H1 (cell line): ENCODE data around the gene RBM5. TPM values are rescaled to one million over a fixed set of nuclear protein-coding genes. Genes with fewer than 3 reads are reported as not detected.

Experiments used
- CTCF ChIA-PET: fragments of 300-600 bp; sonication (Branson Sonifier 250); formaldehyde crosslinking; loops from one replicate; lab custom pipeline; 2021; ENCODE audit not compliant: partially characterized antibody; lab: Charles Lee
- POLR2A ChIA-PET: fragments of 300-600 bp; sonication (Branson Sonifier 250); formaldehyde crosslinking; loops from one replicate; lab custom pipeline; 2021; ENCODE audit warnings: inconsistent platforms; ENCODE audit not compliant: partially characterized antibody; lab: Charles Lee
- DNase-seq, 2 experiments: peaks; one replicate each; pipeline versions ENCODE4 v3.0.0 to v3.0.0-alpha.2; 2010 to 2022; ENCODE audit warnings: low spot score in 2 of 2, low read depth in 1 of 2, mixed read lengths in 1 of 2
- FAIRE-seq: peaks from 2 replicates; lab custom pipeline; 2011; peaks lifted over from hg19 to GRCh38; lab: Jason Lieb, UNC
- H2AFZ ChIP-seq: 2 replicates; pipeline ENCODE4 v1.8.1; 2012; ENCODE audit warnings: low read length, inconsistent platforms
- H2AK5ac ChIP-seq: 2 replicates; pipeline ENCODE4 v1.6.1; 2013; ENCODE audit warnings: low read depth, low read length
- H2BK120ac ChIP-seq: replicated peaks from 2 replicates; pipeline ENCODE3; 2013; ENCODE audit warnings: low read depth, low read length, inconsistent platforms
- H2BK12ac ChIP-seq: 2 replicates; pipeline ENCODE4 v1.6.1; 2013; ENCODE audit warnings: low read depth, low read length
- H2BK15ac ChIP-seq: 2 replicates; pipeline ENCODE4 v1.6.1; 2013; ENCODE audit warnings: low read length
- H2BK20ac ChIP-seq: 2 replicates; pipeline ENCODE4 v1.6.1; 2013; ENCODE audit warnings: low read length
- H2BK5ac ChIP-seq: 2 replicates; pipeline ENCODE4 v1.6.1; 2013; ENCODE audit warnings: low read depth, low read length
- H3K14ac ChIP-seq: 2 replicates; pipeline ENCODE4 v1.6.1; 2013; ENCODE audit warnings: inconsistent platforms; ENCODE audit not compliant: insufficient read length
- H3K18ac ChIP-seq: 2 replicates; pipeline ENCODE4 v1.6.1; 2013; ENCODE audit warnings: low read length; ENCODE audit errors: extremely low read depth
- H3K23ac ChIP-seq: 2 replicates; pipeline ENCODE4 v1.6.1; 2013; ENCODE audit warnings: inconsistent platforms; ENCODE audit not compliant: insufficient read length
- H3K23me2 ChIP-seq: 2 replicates; pipeline ENCODE4 v1.6.1; 2013; ENCODE audit warnings: low read depth, low read length
- H3K27ac ChIP-seq: 2 replicates; pipeline ENCODE4 v1.6.1; 2011; ENCODE audit warnings: low read depth, low read length, inconsistent platforms
- H3K27me3 ChIP-seq, 4 experiments: replicated peaks in 1 of 4; 1 replicate in 1 of 4; 2 replicates in 3 of 4; pipeline versions ENCODE4 v1.6.1 to v1.8.1; 2011 to 2013; ENCODE audit warnings: low read length in 3 of 4, mild to moderate bottlenecking in 3 of 4, inconsistent platforms in 2 of 4, mixed read lengths in 2 of 4, moderate library complexity in 1 of 4; ENCODE audit not compliant: control insufficient read depth in 3 of 4, insufficient read depth in 3 of 4; ENCODE audit errors: extremely low read depth in 1 of 4
- H3K36me3 ChIP-seq, 4 experiments: 2 replicates each; pipeline versions ENCODE4 v1.6.1 to v1.8.1; 2011 to 2013; ENCODE audit warnings: mild to moderate bottlenecking in 4 of 4, low read length in 3 of 4, moderate library complexity in 2 of 4, control low read depth in 1 of 4, inconsistent platforms in 1 of 4; ENCODE audit not compliant: insufficient read depth in 4 of 4, control insufficient read depth in 2 of 4
- H3K4ac ChIP-seq: replicated peaks from 2 replicates; pipeline ENCODE3; 2013; ENCODE audit warnings: low read length, low read depth, mixed read lengths, inconsistent platforms; ENCODE audit not compliant: insufficient read length
- H3K4me1 ChIP-seq, 4 experiments: replicated peaks in 1 of 4; 1 replicate in 1 of 4; 2 replicates in 3 of 4; pipeline versions ENCODE4 v1.6.1 to v1.8.1; 2011 to 2013; ENCODE audit warnings: low read length in 3 of 4, inconsistent platforms in 2 of 4, mixed read lengths in 1 of 4; ENCODE audit not compliant: insufficient read depth in 4 of 4, control insufficient read depth in 3 of 4
- H3K4me2 ChIP-seq, 2 experiments: 2 replicates each; pipeline versions ENCODE4 v1.6.1 to v1.8.1; 2011 to 2013; ENCODE audit warnings: low read depth in 2 of 2, low read length in 2 of 2, control low read depth in 1 of 2, inconsistent platforms in 1 of 2, mild to moderate bottlenecking in 1 of 2; ENCODE audit not compliant: insufficient read depth in 1 of 2
- H3K4me3 ChIP-seq, 4 experiments: fragments of 200-600, 300-600 bp in 1 of 4; sonication (generic), shearing (Covaris generic), sonication (Bioruptor Twin) in 1 of 4; 2 replicates each; pipeline versions ENCODE4 v1.5.1 to v1.8.1; 2011 to 2016; ENCODE audit warnings: low read length in 4 of 4, low read depth in 3 of 4, control low read depth in 2 of 4, inconsistent platforms in 2 of 4, mild to moderate bottlenecking in 2 of 4, mixed read lengths in 1 of 4, moderate library complexity in 1 of 4; ENCODE audit not compliant: insufficient read depth in 2 of 4; ENCODE audit errors: extremely low read depth in 1 of 4
- H3K56ac ChIP-seq: replicated peaks from 2 replicates; pipeline ENCODE3; 2013; ENCODE audit warnings: low read depth, mild to moderate bottlenecking, mixed read lengths, low read length, inconsistent platforms; ENCODE audit not compliant: insufficient read length
- H3K79me1 ChIP-seq: 2 replicates; pipeline ENCODE4 v1.6.1; 2013; ENCODE audit warnings: low read depth, low read length, control low read depth
- H3K79me2 ChIP-seq, 2 experiments: 2 replicates each; pipeline versions ENCODE4 v1.6.1 to v1.8.1; 2012 to 2013; ENCODE audit warnings: low read length in 2 of 2, mild to moderate bottlenecking in 2 of 2, inconsistent platforms in 1 of 2; ENCODE audit not compliant: insufficient read depth in 2 of 2, control insufficient read depth in 1 of 2
- H3K9ac ChIP-seq, 4 experiments: replicated peaks in 1 of 4; 1 replicate in 1 of 4; 2 replicates in 3 of 4; pipeline versions ENCODE4 v1.6.1 to v1.8.1; 2011 to 2013; ENCODE audit warnings: low read depth in 3 of 4, low read length in 3 of 4, control low read depth in 2 of 4, mild to moderate bottlenecking in 2 of 4, moderate library complexity in 2 of 4, inconsistent platforms in 1 of 4; ENCODE audit errors: extremely low read depth in 1 of 4
- H3K9me3 ChIP-seq, 2 experiments: 2 replicates each; pipeline versions ENCODE4 v1.6.1 to v1.8.1; 2012 to 2013; ENCODE audit warnings: mild to moderate bottlenecking in 2 of 2, moderate library complexity in 2 of 2, control low read depth in 1 of 2, inconsistent platforms in 1 of 2, low read depth in 1 of 2, low read length in 1 of 2, mixed read lengths in 1 of 2; ENCODE audit not compliant: insufficient read depth in 2 of 2
- H4K20me1 ChIP-seq, 2 experiments: replicated peaks in 1 of 2; 2 replicates each; pipeline versions ENCODE3 to v1.8.1; 2011 to 2013; ENCODE audit warnings: inconsistent platforms in 2 of 2, low read length in 2 of 2, mild to moderate bottlenecking in 1 of 2; ENCODE audit not compliant: insufficient read depth in 2 of 2, control insufficient read depth in 1 of 2
- H4K5ac ChIP-seq: 2 replicates; pipeline ENCODE4 v1.6.1; 2013; ENCODE audit warnings: low read length, low read depth, mixed read lengths, inconsistent platforms; ENCODE audit not compliant: insufficient read length
- H4K8ac ChIP-seq: 2 replicates; pipeline ENCODE4 v1.8.0; 2013; ENCODE audit warnings: mild to moderate bottlenecking, moderate library complexity, low read length, inconsistent platforms; ENCODE audit not compliant: insufficient read depth; ENCODE audit errors: extremely low read depth
- H4K91ac ChIP-seq: replicated peaks from 2 replicates; pipeline ENCODE3; 2013; ENCODE audit warnings: low read length, mixed read lengths, inconsistent platforms; ENCODE audit not compliant: insufficient read length
- EZH2 ChIP-seq: fragments of 200-600 bp; sonication (generic); IDR thresholded peaks from 2 replicates; pipeline ENCODE4 v1.7.1; 2012; ENCODE audit warnings: low read depth, mild to moderate bottlenecking, moderate library complexity, low read length, inconsistent platforms; ENCODE audit not compliant: severe bottlenecking
- NANOG ChIP-seq: IDR thresholded peaks from 2 replicates; pipeline ENCODE4 v1.6.1; 2011; ENCODE audit warnings: low read length, low read depth, mild to moderate bottlenecking, inconsistent platforms; ENCODE audit not compliant: insufficient read depth, poor library complexity, severe bottlenecking
- POLR2AphosphoS5 ChIP-seq: IDR thresholded peaks from 2 replicates; pipeline ENCODE4 v1.6.1; 2011; ENCODE audit warnings: low read depth, low read length
- WGBS, 2 experiments: shearing (Covaris generic) in 1 of 2; methylation state at CpG; one replicate each; pipeline versions ENCODE4 v1.1.6 to v1.1.7; 2013 to 2015; ENCODE audit warnings: low lambda C conversion rate in 2 of 2, mixed read lengths in 2 of 2, inconsistent platforms in 1 of 2, low coverage in 1 of 2, missing lambda C conversion rate in 1 of 2; ENCODE audit not compliant: insufficient replicate concordance in 2 of 2, insufficient coverage in 1 of 2, insufficient read length in 1 of 2; ENCODE audit errors: extremely low coverage in 1 of 2, missing lambda C conversion rate in 1 of 2; 5-methylcytosine and 5-hydroxymethylcytosine counted together
- polyA plus RNA-seq, 7 experiments: library from polyadenylated mRNA; depleted of rRNA in 3 of 7; stranded (reverse) in 5 of 7; unstranded in 2 of 7; fragments of >200 nt in 5 of 7; fragments of 200-250 nt in 2 of 7; gene quantifications; 1 replicate in 5 of 7; 2 replicates in 1 of 7; 4 replicates in 1 of 7; pipeline versions ENCODE4 v1.2.1 to v1.2.3, GENCODE V29; 2011 to 2013; ENCODE audit warnings: missing spikeins in 2 of 7, mixed read lengths in 2 of 7
- total RNA-seq: library from RNA; stranded (reverse); fragmentation: NEBNext Ultra II Directional; extraction: Animal tissue kit (Norgen Biotek cat#: 25700); gene quantifications from 2 replicates; pipeline ENCODE4 v1.2.1, GENCODE V29; 2021

The RBM5 gene
- total and polyA plus RNA-seq, 2 of the 8 experiments (the other 6 are each of a cell fraction or from before 2014, with no cell fraction given): 82.7 to 144 TPM

DNA sequence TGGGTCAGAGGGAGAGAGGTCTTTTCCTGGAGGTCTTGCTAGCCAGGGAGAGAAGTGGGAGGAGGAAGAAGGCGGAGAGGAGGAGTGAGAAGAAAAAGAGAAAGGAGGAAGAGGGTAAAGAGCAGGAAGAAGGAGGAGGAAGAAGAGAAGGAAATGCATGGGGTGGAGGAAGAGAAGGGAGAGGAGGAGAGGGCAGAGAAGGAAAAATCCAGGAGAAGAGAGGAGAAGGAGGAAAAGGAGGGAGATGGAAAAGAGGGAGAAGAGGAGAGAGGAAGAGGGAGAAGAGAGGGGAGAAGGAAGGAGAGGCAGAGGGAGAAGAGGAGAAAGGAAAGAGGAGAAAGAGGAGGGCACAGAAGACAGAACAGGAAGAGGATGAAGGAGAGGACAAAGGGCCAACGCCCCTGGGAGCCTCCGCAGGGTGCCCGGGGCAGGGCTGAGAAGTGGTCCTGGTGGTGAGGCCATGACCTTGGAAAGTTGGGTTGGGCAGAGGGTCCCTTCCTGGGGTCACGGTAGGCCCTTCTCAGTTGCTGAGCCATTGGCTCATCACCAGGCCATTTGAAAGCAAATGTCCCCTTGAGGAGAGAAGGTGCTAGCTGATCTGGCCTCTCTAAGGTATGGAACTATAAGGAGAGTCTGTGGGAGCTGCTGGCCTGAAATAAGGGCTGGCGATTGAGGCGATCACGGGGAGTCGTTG lies 65.2 kb downstream of the RBM5 start:
- no peak overlapping the region for H2AFZ ChIP-seq
- H2BK120ac ChIP-seq: no peak overlapping the region
- H3K27ac ChIP-seq: no peak overlapping the region
- H3K56ac ChIP-seq: no peak overlapping the region
- 0 out of 2 replicates have a peak overlapping the region, but pooled peaks have one; percentile 21 for H2BK20ac ChIP-seq
- H3K4me3 ChIP-seq: peak overlapping the region; percentile 40 to 74 (median 56)
- H3K4me1 ChIP-seq: peaks cover 5 to 55% (median 40%) of the 10 kb centered on the region in 4 experiments
- CTCF ChIA-PET: interaction anchor here (0.5 to 5.3 kb wide), 8 partner anchors 11 to 1899 kb away, joined by 3 to 54 read pairs (median 8); partner anchors contain the start of gene GNAT1
- H3K23me2 ChIP-seq: peaks cover 17% of the 10 kb centered on the region; the same call in 1 of the 2 replicates
- peaks cover 9% of the 10 kb centered on the region; the same call in 1 of the 2 replicates for H3K79me1 ChIP-seq
- H2BK15ac ChIP-seq: peak overlapping the region; percentile 14; the same call in 1 of the 2 replicates
- TF ChIP-seq EZH2 (peak; percentile 26), NANOG (no peak), POLR2AphosphoS5 (no peak)
- H3K9ac ChIP-seq: no peak overlapping the region
- POLR2A ChIA-PET: interaction anchor here (1.6 to 6.1 kb wide), 3 partner anchors 11 to 32 kb away, joined by 3 to 54 read pairs (median 43); no protein-coding TSS in a partner anchor
- FAIRE-seq: no peak
- peaks cover 2 to 19% (median 15%) of the 10 kb centered on the region in 4 experiments; a peak in 6 of 7 replicates for H3K27me3 ChIP-seq
- H2BK5ac ChIP-seq: no peak overlapping the region
- peak overlapping the region; percentile 90; the same call in 1 of the 2 replicates for H2BK12ac ChIP-seq
- H3K79me2 ChIP-seq: peaks cover 0 to 22% of the 10 kb centered on the region in 2 experiments; a peak in 1 of 4 replicates
- no peak overlapping the region for H3K4ac ChIP-seq
- no peak overlapping the region for H3K14ac ChIP-seq
- H2AK5ac ChIP-seq: peak overlapping the region; percentile 93
- H4K91ac ChIP-seq: no peak overlapping the region
- no peak overlapping the region for H3K23ac ChIP-seq
- no peak for DNase-seq
- peak overlapping the region; percentile 48 for H3K18ac ChIP-seq
- H3K36me3 ChIP-seq: 0 out of 8 replicates have a peak, but pooled peaks cover 0 to 2% (median 0%) of the 10 kb centered on the region in 4 experiments
- peak overlapping the region; percentile 58 to 89 for H3K4me2 ChIP-seq
- 45% methylated on average over 9 of the region's 9 CpGs; no CpG with 5 or more reads in 1 of the 2 experiments for WGBS, 2 experiments
- H4K8ac ChIP-seq: no peak overlapping the region
- peaks cover 3 to 10% of the 10 kb centered on the region in 2 experiments for H4K20me1 ChIP-seq
- no peaks in the 10 kb centered on the region for H3K9me3 ChIP-seq
- H4K5ac ChIP-seq: no peak overlapping the region
